Measurements from ENCODE around the gene SRSF4.
"Not testable (repeated sequence)": the region's sequence is repeated elsewhere in the genome, so short reads cannot be mapped to it uniquely, and the experiment has no call there.

SRSF4 gene

GRCh38 chr1:29181413-29182225 is at the start of gene SRSF4:
SRSF4 (minus strand) TSS chr1:29181900; CDS start chr1:29181752, 148 bp downstream.
- peak; percentile 98 for DNase-seq (ENCODE audit: low read depth in 2 of 2)

- peak; percentile 91 to 95 for DNase-seq (ENCODE audit: low read depth in 2 of 2)
Measured at GRCh38 chr1:29230553-29231378, 49.1 kb upstream of the SRSF4 start, which contains the start of gene MECR. MECR (minus strand) TSS chr1:29230934; CDS start chr1:29230906, 28 bp downstream.

GRCh38 chr1:29230204-29230552 is 48.5 kb upstream of the SRSF4 start:
- DNase-seq (ENCODE audit: low read depth in 2 of 2), result no peak

- DNase-seq (ENCODE audit: low read depth in 2 of 2), result no peak
Measured at GRCh38 chr1:29227511-29227910, 45.8 kb upstream of the SRSF4 start.

GRCh38 chr1:29225361-29225760 is 43.7 kb upstream of the SRSF4 start:
- DNase-seq (ENCODE audit: low read depth in 2 of 2), result no peak

GRCh38 chr1:29224356-29224837 is 42.7 kb upstream of the SRSF4 start:
- no peak for DNase-seq (ENCODE audit: low read depth in 2 of 2)

GRCh38 chr1:29223521-29223920 is 41.8 kb upstream of the SRSF4 start:
- no peak for DNase-seq (ENCODE audit: low read depth in 2 of 2)

- DNase-seq (ENCODE audit: low read depth in 2 of 2), result no peak
Measured at GRCh38 chr1:29222686-29223085, 41.0 kb upstream of the SRSF4 start.

GRCh38 chr1:29222260-29222659 is 40.6 kb upstream of the SRSF4 start:
- DNase-seq (ENCODE audit: low read depth in 2 of 2), result not testable (repeated sequence)

- no peak for DNase-seq (ENCODE audit: low read depth in 2 of 2)
Measured at GRCh38 chr1:29221296-29221695, 39.6 kb upstream of the SRSF4 start.

GRCh38 chr1:29218223-29218622 is 36.5 kb upstream of the SRSF4 start:
- DNase-seq (ENCODE audit: low read depth in 2 of 2), result no peak

GRCh38 chr1:29217633-29218032 is 35.9 kb upstream of the SRSF4 start:
- no peak for DNase-seq (ENCODE audit: low read depth in 2 of 2)

- DNase-seq (ENCODE audit: low read depth in 2 of 2), result no peak
Measured at GRCh38 chr1:29213055-29213454, 31.4 kb upstream of the SRSF4 start.

GRCh38 chr1:29211086-29212030 is 29.7 kb upstream of the SRSF4 start:
- DNase-seq (ENCODE audit: low read depth in 2 of 2), result no peak

- no peak for DNase-seq (ENCODE audit: low read depth in 2 of 2)
Measured at GRCh38 chr1:29210278-29211085, 28.8 kb upstream of the SRSF4 start.

GRCh38 chr1:29209173-29209572 is 27.5 kb upstream of the SRSF4 start:
- DNase-seq (ENCODE audit: low read depth in 2 of 2), result no peak

- no peak for DNase-seq (ENCODE audit: low read depth in 2 of 2)
Measured at GRCh38 chr1:29208442-29208841, 26.7 kb upstream of the SRSF4 start.

GRCh38 chr1:29202584-29203340 is 21.1 kb upstream of the SRSF4 start:
- DNase-seq (ENCODE audit: low read depth in 2 of 2), result peak; percentile 84 to 93

- no peak for DNase-seq (ENCODE audit: low read depth in 2 of 2)
Measured at GRCh38 chr1:29202053-29202452, 20.4 kb upstream of the SRSF4 start.

GRCh38 chr1:29201595-29202051 is 19.9 kb upstream of the SRSF4 start:
- DNase-seq (ENCODE audit: low read depth in 2 of 2), result peak in 1 of 2 donors; percentile 17
